A549 (cell line): ENCODE measurements around the gene AFAP1.

ENCODE experiments used
- JUN ChIP-seq, 2 experiments: fragments of >200 bp; sonication (Bioruptor Twin); formaldehyde crosslinking; IDR thresholded peaks; 2 replicates in 1 of 2; 3 replicates in 1 of 2; pipeline ENCODE4 v1.6.1; 2016 to 2017
- TF ChIP-seq, protein P1 (sequence below): fragments of >200 bp; sonication (Bioruptor Twin); formaldehyde crosslinking; IDR thresholded peaks from 3 replicates; pipeline ENCODE4 v1.5.1; 2016
- TF ChIP-seq, protein P2 (sequence below): IDR thresholded peaks from 2 replicates; pipeline ENCODE4 v1.6.1; 2012

DNA sequence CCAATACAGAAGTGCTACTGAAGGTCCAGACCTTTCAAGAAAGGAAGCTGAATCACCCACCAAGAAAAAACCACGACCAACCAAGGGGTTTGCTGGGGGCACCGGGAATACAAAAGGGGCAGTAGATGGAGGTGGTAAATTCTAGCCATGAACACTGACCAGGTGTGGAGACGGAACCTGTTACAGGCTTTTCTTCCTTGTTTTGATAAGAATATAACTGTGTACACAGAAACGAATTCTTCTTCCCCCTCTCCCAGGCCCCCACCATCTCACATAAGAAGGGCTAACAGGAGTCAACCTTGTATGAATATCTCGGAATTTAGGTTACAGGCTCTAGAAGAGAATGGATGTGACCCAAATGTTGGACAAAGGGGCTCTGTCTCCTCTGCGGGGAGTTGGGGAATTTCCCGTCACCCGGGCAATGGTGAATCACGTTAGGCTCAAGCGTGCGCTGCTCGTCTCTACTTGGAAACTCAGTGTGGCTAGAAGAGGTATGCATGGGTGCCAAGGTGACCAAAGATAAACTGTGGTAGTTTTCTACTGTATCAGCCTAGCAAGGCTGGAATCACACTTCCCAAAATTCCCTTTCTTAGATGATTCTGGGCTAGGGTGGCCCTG lies 87.0 kb downstream of the AFAP1 start:
- TF ChIP-seq, protein P1, sequence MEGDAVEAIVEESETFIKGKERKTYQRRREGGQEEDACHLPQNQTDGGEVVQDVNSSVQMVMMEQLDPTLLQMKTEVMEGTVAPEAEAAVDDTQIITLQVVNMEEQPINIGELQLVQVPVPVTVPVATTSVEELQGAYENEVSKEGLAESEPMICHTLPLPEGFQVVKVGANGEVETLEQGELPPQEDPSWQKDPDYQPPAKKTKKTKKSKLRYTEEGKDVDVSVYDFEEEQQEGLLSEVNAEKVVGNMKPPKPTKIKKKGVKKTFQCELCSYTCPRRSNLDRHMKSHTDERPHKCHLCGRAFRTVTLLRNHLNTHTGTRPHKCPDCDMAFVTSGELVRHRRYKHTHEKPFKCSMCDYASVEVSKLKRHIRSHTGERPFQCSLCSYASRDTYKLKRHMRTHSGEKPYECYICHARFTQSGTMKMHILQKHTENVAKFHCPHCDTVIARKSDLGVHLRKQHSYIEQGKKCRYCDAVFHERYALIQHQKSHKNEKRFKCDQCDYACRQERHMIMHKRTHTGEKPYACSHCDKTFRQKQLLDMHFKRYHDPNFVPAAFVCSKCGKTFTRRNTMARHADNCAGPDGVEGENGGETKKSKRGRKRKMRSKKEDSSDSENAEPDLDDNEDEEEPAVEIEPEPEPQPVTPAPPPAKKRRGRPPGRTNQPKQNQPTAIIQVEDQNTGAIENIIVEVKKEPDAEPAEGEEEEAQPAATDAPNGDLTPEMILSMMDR = no peak
- TF ChIP-seq, protein P2, sequence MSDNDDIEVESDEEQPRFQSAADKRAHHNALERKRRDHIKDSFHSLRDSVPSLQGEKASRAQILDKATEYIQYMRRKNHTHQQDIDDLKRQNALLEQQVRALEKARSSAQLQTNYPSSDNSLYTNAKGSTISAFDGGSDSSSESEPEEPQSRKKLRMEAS = no peak
- TF ChIP-seq JUN (IDR thresholded peaks at IDR 0.05) = no peak
